ENCODE results near the gene HOXB5. TPM values are rescaled to one million over a fixed set of nuclear protein-coding genes. Genes with fewer than 3 reads are reported as not detected.
A peak's percentile ranks its signal among the peaks of the same experiment; 100 is the strongest.

The HOXB5 gene
- total RNA-seq, 1 donor from 2014 or later, result not detected

DNA sequence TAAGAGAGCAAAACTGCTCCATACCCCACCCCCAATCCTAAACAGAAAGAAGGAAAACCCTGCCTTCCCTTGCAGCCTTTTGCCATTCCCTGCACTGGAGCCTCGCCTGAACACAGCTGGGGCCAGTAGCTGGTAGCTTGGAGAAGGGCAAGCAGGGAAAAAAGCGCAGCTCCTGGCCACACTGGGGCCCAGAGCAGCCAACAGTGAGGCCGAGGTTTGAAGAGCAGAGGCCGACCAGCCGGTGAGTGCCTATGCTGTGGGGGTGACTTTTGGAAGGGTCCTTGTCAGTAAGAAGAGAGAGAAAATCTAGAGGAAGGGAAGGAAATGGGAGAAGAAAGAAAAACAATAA lies 35.8 kb upstream of the HOXB5 start:
- no peaks in the 10 kb centered on the region for H3K79me2 ChIP-seq (ENCODE audit: insufficient read depth, low read length)
- H4K20me1 ChIP-seq (ENCODE audit: insufficient read depth, low read length), result no peaks in the 10 kb centered on the region
- peaks cover 12% of the 10 kb centered on the region for H3K9me3 ChIP-seq (ENCODE audit: insufficient read depth, low read depth, low read length)
- FAIRE-seq (no peak), DNase-seq (ENCODE audit: low read depth) (no peak)
- Mint-ChIP-seq H3K27ac (ENCODE audit: unreplicated experiment) (no peak overlapping the region), H3K4me3 (ENCODE audit: unreplicated experiment) (no peak overlapping the region), H3K9me3 (ENCODE audit: unreplicated experiment) (peaks cover 16% of the 10 kb centered on the region), H3K36me3 (ENCODE audit: low read depth, unreplicated experiment) (peaks cover 10% of the 10 kb centered on the region), H3K4me1 (ENCODE audit: low read depth, unreplicated experiment) (no peaks in the 10 kb centered on the region), H3K27me3 (ENCODE audit: low read depth, unreplicated experiment) (peaks cover 83% of the 10 kb centered on the region)
- H3K36me3 ChIP-seq (ENCODE audit: insufficient read depth, low read length), result no peaks in the 10 kb centered on the region
- peaks cover 97% of the 10 kb centered on the region for H3K27me3 ChIP-seq (ENCODE audit: insufficient read depth, low read length)
- no peak overlapping the region for H3K4me2 ChIP-seq (ENCODE audit: low read length)
- H2AFZ ChIP-seq (ENCODE audit: low read depth, low read length), result no peak overlapping the region
- no peak overlapping the region for H3K4me3 ChIP-seq (ENCODE audit: insufficient read depth, low read depth, low read length)
- no peak overlapping the region for H3K27ac ChIP-seq (ENCODE audit: low read depth, low read length)
- peak; percentile 62 for TF ChIP-seq EZH2 (IDR thresholded peaks at IDR 0.05; ENCODE audit: insufficient read depth, low read length)
- TF ChIP-seq, protein P1, sequence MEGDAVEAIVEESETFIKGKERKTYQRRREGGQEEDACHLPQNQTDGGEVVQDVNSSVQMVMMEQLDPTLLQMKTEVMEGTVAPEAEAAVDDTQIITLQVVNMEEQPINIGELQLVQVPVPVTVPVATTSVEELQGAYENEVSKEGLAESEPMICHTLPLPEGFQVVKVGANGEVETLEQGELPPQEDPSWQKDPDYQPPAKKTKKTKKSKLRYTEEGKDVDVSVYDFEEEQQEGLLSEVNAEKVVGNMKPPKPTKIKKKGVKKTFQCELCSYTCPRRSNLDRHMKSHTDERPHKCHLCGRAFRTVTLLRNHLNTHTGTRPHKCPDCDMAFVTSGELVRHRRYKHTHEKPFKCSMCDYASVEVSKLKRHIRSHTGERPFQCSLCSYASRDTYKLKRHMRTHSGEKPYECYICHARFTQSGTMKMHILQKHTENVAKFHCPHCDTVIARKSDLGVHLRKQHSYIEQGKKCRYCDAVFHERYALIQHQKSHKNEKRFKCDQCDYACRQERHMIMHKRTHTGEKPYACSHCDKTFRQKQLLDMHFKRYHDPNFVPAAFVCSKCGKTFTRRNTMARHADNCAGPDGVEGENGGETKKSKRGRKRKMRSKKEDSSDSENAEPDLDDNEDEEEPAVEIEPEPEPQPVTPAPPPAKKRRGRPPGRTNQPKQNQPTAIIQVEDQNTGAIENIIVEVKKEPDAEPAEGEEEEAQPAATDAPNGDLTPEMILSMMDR (IDR thresholded peaks at IDR 0.05; ENCODE audit: insufficient read depth, low read depth, low read length), result no peak
- peaks cover 14% of the 10 kb centered on the region for H3K4me1 ChIP-seq (ENCODE audit: insufficient read depth, low read length)
- no peak overlapping the region for H3K9ac ChIP-seq (ENCODE audit: low read length)

DNA sequence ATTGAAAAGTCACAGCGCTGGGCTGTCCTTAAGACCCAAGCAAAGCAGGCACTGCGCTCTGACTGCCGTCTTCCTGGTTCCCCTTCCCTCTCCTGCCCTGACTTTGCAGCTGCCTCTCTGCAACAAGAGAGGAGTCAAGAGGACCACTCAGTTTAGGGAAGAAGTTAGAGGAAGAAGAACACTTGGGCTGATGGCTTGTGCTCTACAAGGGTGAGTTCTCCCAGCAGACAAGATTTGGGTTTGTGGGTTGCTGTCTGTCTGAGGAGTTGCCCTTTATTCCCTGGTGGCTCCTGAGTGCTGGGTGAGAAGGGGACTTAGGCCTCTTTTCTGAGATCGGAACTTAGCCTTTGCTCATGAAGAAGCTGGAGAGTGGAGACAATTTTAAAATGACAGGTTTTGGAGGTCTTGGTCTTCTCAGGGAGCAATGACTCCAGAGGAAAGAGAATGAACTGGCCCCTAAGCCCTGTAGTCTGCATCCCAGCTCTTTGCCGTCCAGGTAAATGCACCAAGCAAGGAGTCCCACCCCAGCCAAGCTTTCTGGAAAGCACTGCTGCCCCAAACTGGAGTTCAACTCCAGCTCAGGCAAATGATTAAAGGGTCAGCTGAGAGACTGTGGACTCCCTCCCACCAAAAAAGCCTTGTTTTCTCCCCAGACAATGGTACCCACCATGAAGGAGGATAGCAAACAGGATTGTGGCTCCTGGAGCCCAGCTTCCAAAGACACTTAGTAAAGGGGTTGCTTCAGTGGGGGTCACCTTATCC lies 35.3 kb upstream of the HOXB5 start:
- no peak overlapping the region for H3K27ac Mint-ChIP-seq (ENCODE audit: unreplicated experiment)
- FAIRE-seq, result no peak
- no peaks in the 10 kb centered on the region for H3K79me2 ChIP-seq (ENCODE audit: insufficient read depth, low read length)
- no peak overlapping the region for H2AFZ ChIP-seq (ENCODE audit: low read depth, low read length)
- TF ChIP-seq, protein P1 (IDR thresholded peaks at IDR 0.05; ENCODE audit: insufficient read depth, low read depth, low read length), result no peak
- TF ChIP-seq EZH2 (IDR thresholded peaks at IDR 0.05; ENCODE audit: insufficient read depth, low read length), result no peak
- H3K9ac ChIP-seq (ENCODE audit: low read length), result no peak overlapping the region
- peaks cover 16% of the 10 kb centered on the region for H3K9me3 Mint-ChIP-seq (ENCODE audit: unreplicated experiment)
- no peak overlapping the region for H3K4me3 ChIP-seq (ENCODE audit: insufficient read depth, low read depth, low read length)
- H3K27me3 ChIP-seq (ENCODE audit: insufficient read depth, low read length), result peaks cover 97% of the 10 kb centered on the region
- no peaks in the 10 kb centered on the region for H3K36me3 ChIP-seq (ENCODE audit: insufficient read depth, low read length)
- no peaks in the 10 kb centered on the region for H4K20me1 ChIP-seq (ENCODE audit: insufficient read depth, low read length)
- H3K27ac ChIP-seq (ENCODE audit: low read depth, low read length), result no peak overlapping the region
- no peak overlapping the region for H3K4me3 Mint-ChIP-seq (ENCODE audit: unreplicated experiment)
- H3K36me3 Mint-ChIP-seq (ENCODE audit: low read depth, unreplicated experiment), result peaks cover 10% of the 10 kb centered on the region
- DNase-seq (ENCODE audit: low read depth), result no peak
- H3K9me3 ChIP-seq (ENCODE audit: insufficient read depth, low read depth, low read length), result peaks cover 12% of the 10 kb centered on the region
- no peaks in the 10 kb centered on the region for H3K4me1 Mint-ChIP-seq (ENCODE audit: low read depth, unreplicated experiment)
- no peak overlapping the region for H3K4me2 ChIP-seq (ENCODE audit: low read length)
- peaks cover 83% of the 10 kb centered on the region for H3K27me3 Mint-ChIP-seq (ENCODE audit: low read depth, unreplicated experiment)
- H3K4me1 ChIP-seq (ENCODE audit: insufficient read depth, low read length), result peaks cover 14% of the 10 kb centered on the region
